HEK293T (cell line): Measurements from ENCODE around the gene STX1A.

Experiments used
- CTCF ChIA-PET: fragments of 350-600 bp; formaldehyde crosslinking; extraction: SDS; loops from one replicate; lab custom pipeline; 2021; ENCODE audit warnings: antibody characterized with exemption, inconsistent platforms; lab: Yijun Ruan, JAX
- POLR2A ChIA-PET: fragments of 350-600 bp; formaldehyde crosslinking; extraction: SDS; loops from one replicate; lab custom pipeline; 2020; ENCODE audit warnings: antibody characterized with exemption, inconsistent platforms; lab: Yijun Ruan, JAX
- DNase-seq: peaks from one replicate; pipeline ENCODE4 v3.0.0; 2012; ENCODE audit warnings: mixed read lengths; ENCODE audit errors: extremely low spot score
- ARNT ChIP-seq: fragments of 450-650 bp; IDR thresholded peaks from 2 replicates; pipeline ENCODE4 v1.6.1; 2017; ENCODE audit warnings: mild to moderate bottlenecking
- BHLHE40 ChIP-seq: fragments of 450-650 bp; IDR thresholded peaks from 2 replicates; pipeline ENCODE4 v1.6.1; 2016; ENCODE audit warnings: mild to moderate bottlenecking, moderate library complexity, borderline replicate concordance
- CTBP1 ChIP-seq: fragments of 450-650 bp; IDR thresholded peaks from 2 replicates; pipeline ENCODE4 v1.6.1; 2016; ENCODE audit warnings: borderline replicate concordance
- ELF4 ChIP-seq: fragments of 450-650 bp; IDR thresholded peaks from 2 replicates; pipeline ENCODE4 v1.6.1; 2017; ENCODE audit warnings: antibody characterized with exemption
- FOXA1 ChIP-seq: fragments of 450-650 bp; IDR thresholded peaks from 2 replicates; pipeline ENCODE4 v1.6.1; 2016; ENCODE audit warnings: mild to moderate bottlenecking
- FOXK2 ChIP-seq: fragments of 450-650 bp; IDR thresholded peaks from 2 replicates; pipeline ENCODE4 v1.6.1; 2016; ENCODE audit warnings: mild to moderate bottlenecking
- FOXM1 ChIP-seq: fragments of 450-650 bp; IDR thresholded peaks from 2 replicates; pipeline ENCODE4 v1.6.1; 2017; ENCODE audit warnings: mild to moderate bottlenecking, borderline replicate concordance
- HDGF ChIP-seq: fragments of 450-650 bp; IDR thresholded peaks from 2 replicates; pipeline ENCODE4 v1.6.1; 2017; ENCODE audit warnings: antibody characterized with exemption, borderline replicate concordance
- L3MBTL2 ChIP-seq: fragments of 450-650 bp; conservative IDR thresholded peaks from 2 replicates; pipeline ENCODE4 v1.6.1; 2016; ENCODE audit warnings: mild to moderate bottlenecking
- LEF1 ChIP-seq: fragments of 450-650 bp; IDR thresholded peaks from 2 replicates; pipeline ENCODE4 v1.6.1; 2017; ENCODE audit warnings: mild to moderate bottlenecking, borderline replicate concordance
- NFRKB ChIP-seq: fragments of 450-650 bp; IDR thresholded peaks from 2 replicates; pipeline ENCODE4 v1.6.1; 2016; ENCODE audit warnings: mild to moderate bottlenecking, moderate library complexity
- SP1 ChIP-seq: fragments of 450-650 bp; IDR thresholded peaks from 2 replicates; pipeline ENCODE4 v1.6.1; 2017
- SUZ12 ChIP-seq: fragments of 450-650 bp; IDR thresholded peaks from 2 replicates; pipeline ENCODE4 v1.6.1; 2016; ENCODE audit warnings: mild to moderate bottlenecking
- TARDBP ChIP-seq: fragments of 450-650 bp; IDR thresholded peaks from 2 replicates; pipeline ENCODE4 v1.6.1; 2016
- ZNF384 ChIP-seq: fragments of 450-650 bp; IDR thresholded peaks from 2 replicates; pipeline ENCODE4 v1.6.1; 2016
- TF ChIP-seq, protein P1 (sequence below): fragments of 450-650 bp; IDR thresholded peaks from 2 replicates; pipeline ENCODE4 v1.6.1; 2016

The STX1A gene

DNA sequence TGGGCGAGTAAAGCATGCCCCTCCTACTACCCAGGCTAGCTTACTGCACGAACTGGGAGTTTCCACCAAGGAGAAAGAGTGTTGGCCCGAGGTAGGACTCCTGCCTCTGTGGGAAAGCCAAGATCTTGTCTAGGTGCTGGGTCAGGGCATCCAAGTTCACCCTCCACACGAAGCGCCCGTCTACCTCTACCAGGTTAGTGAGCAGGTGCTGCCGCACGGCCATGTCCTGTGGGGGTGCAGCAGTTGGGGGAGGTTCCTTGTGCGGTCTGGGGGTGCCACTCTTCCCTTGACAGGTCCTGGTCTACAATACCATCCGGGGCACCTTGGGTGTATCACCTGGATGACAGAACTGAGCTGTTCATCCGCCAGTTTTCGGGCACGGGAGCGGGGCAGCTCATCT lies 17.4 kb upstream of the STX1A start:
- CTCF ChIA-PET, result interaction anchor here (1.6 kb wide), 1 partner anchor 130 kb away, joined by 4 read pairs; no protein-coding TSS in a partner anchor
- TF ChIP-seq SP1 (no peak), LEF1 (no peak), CTBP1 (no peak), BHLHE40 (no peak), TARDBP (no peak), ZNF384 (no peak), FOXM1 (no peak), SUZ12 (no peak), ELF4 (no peak), NFRKB (no peak), L3MBTL2 (no peak), HDGF (no peak), FOXA1 (no peak), ARNT (no peak), FOXK2 (no peak)
- TF ChIP-seq, protein P1, sequence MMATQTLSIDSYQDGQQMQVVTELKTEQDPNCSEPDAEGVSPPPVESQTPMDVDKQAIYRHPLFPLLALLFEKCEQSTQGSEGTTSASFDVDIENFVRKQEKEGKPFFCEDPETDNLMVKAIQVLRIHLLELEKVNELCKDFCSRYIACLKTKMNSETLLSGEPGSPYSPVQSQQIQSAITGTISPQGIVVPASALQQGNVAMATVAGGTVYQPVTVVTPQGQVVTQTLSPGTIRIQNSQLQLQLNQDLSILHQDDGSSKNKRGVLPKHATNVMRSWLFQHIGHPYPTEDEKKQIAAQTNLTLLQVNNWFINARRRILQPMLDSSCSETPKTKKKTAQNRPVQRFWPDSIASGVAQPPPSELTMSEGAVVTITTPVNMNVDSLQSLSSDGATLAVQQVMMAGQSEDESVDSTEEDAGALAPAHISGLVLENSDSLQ, result no peak
- no peak for DNase-seq
- POLR2A ChIA-PET, result interaction anchor here (1.3 kb wide), 1 partner anchor 105 kb away, joined by 3 read pairs; the partner anchor contains the start of gene METTL27

DNA sequence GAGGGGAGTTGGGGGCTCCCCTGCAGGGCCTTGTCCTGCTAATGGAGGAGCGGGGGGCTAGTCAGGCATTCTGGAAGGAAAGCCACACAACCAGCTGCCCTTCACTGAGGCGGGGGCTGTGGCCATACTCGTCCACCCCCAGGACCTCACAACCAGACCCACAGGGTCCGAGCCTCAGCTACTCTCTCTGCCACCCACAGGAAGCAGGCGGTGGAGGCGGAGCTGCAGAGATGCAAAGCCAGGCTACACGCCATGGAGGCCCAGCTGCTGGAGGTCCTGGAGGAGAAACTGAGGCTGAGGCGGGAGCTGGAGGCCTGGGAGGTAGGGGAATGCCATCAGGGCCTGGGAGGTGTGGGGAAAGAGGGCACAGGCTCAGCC lies 16.0 kb upstream of the STX1A start:
- ChIA-PET CTCF (interaction anchor here (0.7 to 4.2 kb wide), 6 partner anchors 15 to 129 kb away, joined by 3 to 21 read pairs (median 5); partner anchors contain the start of gene STX1A), POLR2A (no interaction called here)
- TF ChIP-seq SUZ12, result no peak
- TF ChIP-seq, protein P1, result no peak
- no peak for TF ChIP-seq HDGF
- no peak for TF ChIP-seq ZNF384
- TF ChIP-seq FOXA1, result no peak
- no peak for TF ChIP-seq BHLHE40
- TF ChIP-seq LEF1, result no peak
- TF ChIP-seq SP1, result no peak
- TF ChIP-seq CTBP1, result no peak
- no peak for TF ChIP-seq FOXK2
- no peak for TF ChIP-seq ARNT
- TF ChIP-seq L3MBTL2, result no peak
- TF ChIP-seq FOXM1, result no peak
- TF ChIP-seq NFRKB, result no peak
- no peak for TF ChIP-seq TARDBP
- no peak for TF ChIP-seq ELF4
- no peak for DNase-seq

DNA sequence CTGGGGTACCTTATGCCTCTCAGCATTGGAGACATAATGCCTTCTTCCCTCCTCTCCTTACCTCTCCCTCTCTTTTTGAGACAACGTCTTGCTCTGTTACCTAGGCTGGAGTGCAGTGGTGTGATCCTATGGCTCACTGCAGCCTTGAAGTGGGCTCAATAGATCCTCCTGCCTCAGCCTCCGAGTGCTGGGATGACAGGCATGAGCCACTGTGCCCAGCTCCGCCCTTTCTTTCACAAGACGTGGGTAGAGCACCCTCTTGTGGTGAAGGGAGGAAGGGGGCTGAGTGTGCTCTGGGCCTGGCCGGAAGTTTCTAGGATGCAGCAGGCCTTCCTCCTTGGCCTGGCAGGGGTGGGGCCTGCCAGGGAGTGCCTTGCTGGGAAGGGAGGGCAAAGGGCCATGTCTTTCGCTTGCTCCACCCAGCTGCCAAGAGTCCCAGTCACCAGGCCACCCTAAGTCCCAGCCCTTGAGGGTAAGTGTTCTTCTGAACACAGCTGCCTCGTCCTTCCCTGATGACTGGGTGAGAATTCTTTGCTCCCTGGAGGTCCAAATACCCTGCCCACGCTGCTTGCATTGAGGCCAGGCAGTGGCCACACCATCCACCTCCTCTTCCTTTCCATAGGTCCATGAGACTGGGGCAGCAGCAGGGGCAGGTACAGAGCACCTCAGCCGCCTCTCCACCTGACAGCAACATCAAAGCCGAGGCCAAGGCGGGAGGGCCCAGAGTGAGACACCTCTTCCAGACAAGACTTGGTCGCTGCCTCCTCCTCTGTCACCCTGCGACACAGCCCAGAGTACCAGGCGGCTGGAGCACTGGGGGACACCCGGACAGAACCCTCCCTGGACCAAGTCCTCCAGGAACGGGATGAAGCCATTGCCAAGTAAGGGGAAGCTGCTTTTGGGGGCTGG lies 15.4 kb upstream of the STX1A start:
- peak; percentile 75 for DNase-seq
- POLR2A ChIA-PET, result interaction anchor here (0.8 to 1.6 kb wide), 4 partner anchors 12 to 122 kb away, joined by 3 to 5 read pairs (median 4); no protein-coding TSS in a partner anchor
- CTCF ChIA-PET, result interaction anchor here (0.5 to 4.2 kb wide), 15 partner anchors 9 to 295 kb away, joined by 3 to 21 read pairs (median 5); partner anchors contain the start of gene STX1A
- TF ChIP-seq ZNF384 (no peak), HDGF (0 out of 2 replicates have a peak, but pooled peaks have one; percentile 75)
- TF ChIP-seq, protein P1, result peak; percentile 91

DNA sequence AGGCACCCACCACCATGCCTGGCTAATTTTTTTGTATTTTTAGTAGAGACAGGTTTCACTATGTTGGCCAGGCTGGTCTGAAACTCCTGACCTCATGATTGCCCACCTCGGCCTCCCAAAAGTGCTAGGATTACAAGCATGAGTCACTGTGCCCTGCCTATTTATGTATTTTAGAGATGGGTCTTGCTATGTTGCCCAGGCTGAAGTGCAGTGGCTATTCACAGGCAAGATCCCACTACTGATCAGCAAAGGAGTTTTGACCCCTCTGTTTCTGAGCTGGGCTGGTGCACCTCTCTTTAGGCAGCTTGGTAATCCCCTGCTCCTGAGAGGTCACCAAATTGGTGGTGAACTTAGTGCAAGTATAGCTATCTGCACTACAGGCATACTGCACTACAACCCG lies 12.9 kb upstream of the STX1A start:
- DNase-seq, result no peak
- no peak for TF ChIP-seq FOXM1
- no peak for TF ChIP-seq L3MBTL2
- no peak for TF ChIP-seq SP1
- ChIA-PET POLR2A (interaction anchor here (1.5 kb wide), 1 partner anchor 13 kb away, joined by 3 read pairs; the partner anchor contains the start of gene STX1A), CTCF (interaction anchor here (4.2 kb wide), 1 partner anchor 124 kb away, joined by 21 read pairs; no protein-coding TSS in a partner anchor)

DNA sequence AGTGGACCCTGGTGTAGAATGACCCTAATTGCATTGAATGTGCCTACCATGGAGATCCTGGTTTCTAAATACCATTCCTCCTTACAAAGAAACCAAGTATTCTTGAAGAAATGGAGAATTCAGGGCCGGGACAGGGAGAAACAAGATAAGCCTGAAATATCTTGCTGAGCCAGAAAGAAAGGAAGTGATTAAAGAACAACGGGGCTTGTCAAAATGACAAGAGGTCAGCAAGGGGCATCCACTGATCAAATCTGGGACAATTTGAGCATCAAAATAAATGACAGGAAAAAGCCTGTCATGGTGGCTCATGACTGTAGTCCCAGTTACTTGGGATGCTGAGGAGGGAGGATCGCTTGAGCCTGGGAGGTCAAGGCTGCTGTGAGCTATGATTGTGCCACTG lies 11.0 kb upstream of the STX1A start:
- TF ChIP-seq HDGF (no peak), ZNF384 (no peak), SUZ12 (no peak), SP1 (no peak), CTBP1 (no peak), LEF1 (no peak), ELF4 (no peak), NFRKB (no peak), FOXK2 (no peak), FOXM1 (no peak), L3MBTL2 (no peak), BHLHE40 (no peak), ARNT (no peak), FOXA1 (no peak)
- ChIA-PET POLR2A (no interaction called here), CTCF (no interaction called here)
- no peak for DNase-seq

DNA sequence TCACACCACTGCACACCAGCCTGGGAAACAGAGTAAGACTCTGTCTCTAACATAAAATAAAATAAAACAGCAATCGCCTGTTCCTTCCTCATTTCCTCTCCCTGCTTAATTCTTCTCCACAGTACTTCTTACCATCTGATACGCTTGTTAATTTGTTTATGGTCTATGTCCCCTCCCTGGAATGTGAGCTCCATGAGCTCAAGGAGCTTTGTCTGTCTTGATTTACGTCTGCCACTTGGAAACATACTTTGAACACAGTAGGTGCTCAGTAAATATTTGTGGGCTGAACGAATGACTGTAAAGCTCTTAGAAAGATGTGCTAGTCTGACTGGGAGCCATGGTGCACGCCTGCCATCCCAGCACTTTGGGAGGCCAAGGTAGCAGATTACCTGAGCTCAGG lies 9.1 kb upstream of the STX1A start:
- TF ChIP-seq ARNT (no peak), TARDBP (no peak)
- TF ChIP-seq, protein P1, result peak; percentile 81
- no peak for DNase-seq
- CTCF ChIA-PET, result interaction anchor here (0.6 to 1.5 kb wide), 6 partner anchors 9 to 122 kb away, joined by 3 to 5 read pairs (median 3); partner anchors contain the start of gene ABHD11
- POLR2A ChIA-PET, result interaction anchor here (1.2 kb wide), 1 partner anchor 10 kb away, joined by 8 read pairs; the partner anchor contains the start of gene ABHD11
